IMR-90 (cell line): Measurements from ENCODE around the gene ABHD16B.

Source experiments
- CTCF ChIP-seq: conservative IDR thresholded peaks from 2 replicates; pipeline ENCODE4 v1.5.1; 2012; ENCODE audit warnings: mild to moderate bottlenecking, low read depth, low read length, improper control_type of control experiment
- POLR2A ChIP-seq: IDR thresholded peaks from 2 replicates; pipeline ENCODE4 v1.6.1; 2012; ENCODE audit warnings: mild to moderate bottlenecking, low read depth, low read length
- RAD21 ChIP-seq: IDR thresholded peaks from 2 replicates; pipeline ENCODE4 v1.6.1; 2012; ENCODE audit warnings: low read length, improper control_type of control experiment
- TF ChIP-seq, protein P1 (sequence below): fragments of 150-350 bp; IDR thresholded peaks from 2 replicates; pipeline ENCODE4 v1.6.1; 2017; ENCODE audit warnings: mild to moderate bottlenecking, antibody characterized with exemption, low read length, low read depth

- TF ChIP-seq, protein P1, sequence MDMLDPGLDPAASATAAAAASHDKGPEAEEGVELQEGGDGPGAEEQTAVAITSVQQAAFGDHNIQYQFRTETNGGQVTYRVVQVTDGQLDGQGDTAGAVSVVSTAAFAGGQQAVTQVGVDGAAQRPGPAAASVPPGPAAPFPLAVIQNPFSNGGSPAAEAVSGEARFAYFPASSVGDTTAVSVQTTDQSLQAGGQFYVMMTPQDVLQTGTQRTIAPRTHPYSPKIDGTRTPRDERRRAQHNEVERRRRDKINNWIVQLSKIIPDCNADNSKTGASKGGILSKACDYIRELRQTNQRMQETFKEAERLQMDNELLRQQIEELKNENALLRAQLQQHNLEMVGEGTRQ, result no peak
- TF ChIP-seq CTCF (no peak), POLR2A (no peak), RAD21 (no peak)
Measured at GRCh38 chr20:63828951-63829350, 32.3 kb upstream of the ABHD16B start.
